Inflammatory macrophage treated with lipopolysaccharide for 1 hour (primary cell): ENCODE measurements around the gene NT5C3A.

Experiments
- DNase-seq, 2 donors: peaks; one replicate each; pipeline ENCODE4 v3.0.0-alpha.2; 2020 to 2022

The NT5C3A gene

GRCh38 chr7:33073243-33073642 is 10.7 kb upstream of the NT5C3A start:
- DNase-seq = no peak

- no peak for DNase-seq
Observed at GRCh38 chr7:33072471-33072870, 9.9 kb upstream of the NT5C3A start.

- no peak for DNase-seq
Observed at GRCh38 chr7:33070831-33071230, 8.3 kb upstream of the NT5C3A start.

GRCh38 chr7:33070277-33070676 is 7.7 kb upstream of the NT5C3A start:
- DNase-seq = no peak

GRCh38 chr7:33067921-33068320 is 5.3 kb upstream of the NT5C3A start:
- DNase-seq = no peak

- no peak for DNase-seq
Observed at GRCh38 chr7:33066771-33067170, 4.2 kb upstream of the NT5C3A start.

- DNase-seq = no peak
Observed at GRCh38 chr7:33065981-33066380, 3.4 kb upstream of the NT5C3A start.

- peak; percentile 91 to 95 for DNase-seq
Observed at GRCh38 chr7:33062782-33063443, 337 bp upstream of the NT5C3A start.

- peak; percentile 21 to 29 for DNase-seq
Observed at GRCh38 chr7:33061282-33061937, 1.2 kb downstream of the NT5C3A start.

- DNase-seq = no peak
Observed at GRCh38 chr7:33059635-33060034, 2.9 kb downstream of the NT5C3A start.

GRCh38 chr7:33055158-33055557 is 7.4 kb downstream of the NT5C3A start:
- DNase-seq = no peak

- no peak for DNase-seq
Observed at GRCh38 chr7:33054261-33054964, 8.2 kb downstream of the NT5C3A start.

GRCh38 chr7:33053721-33054120 is 8.9 kb downstream of the NT5C3A start:
- no peak for DNase-seq

- DNase-seq = peak; percentile 62 to 76
Observed at GRCh38 chr7:33050535-33051318, 11.8 kb downstream of the NT5C3A start.

GRCh38 chr7:33048704-33049103 is 13.9 kb downstream of the NT5C3A start:
- DNase-seq = no peak

GRCh38 chr7:33048257-33048656 is 14.3 kb downstream of the NT5C3A start:
- no peak for DNase-seq

GRCh38 chr7:33044986-33045385 is 17.6 kb downstream of the NT5C3A start:
- no peak for DNase-seq

GRCh38 chr7:33044401-33044718 is 18.2 kb downstream of the NT5C3A start:
- no peak for DNase-seq

- DNase-seq = no peak
Observed at GRCh38 chr7:33043501-33044400, 18.8 kb downstream of the NT5C3A start.

- no peak for DNase-seq
Observed at GRCh38 chr7:33041631-33042428, 20.7 kb downstream of the NT5C3A start.

- peak; percentile 42 to 61 for DNase-seq
Observed at GRCh38 chr7:33040803-33041516, 21.6 kb downstream of the NT5C3A start.
